Panc1 (cell line): ENCODE results near the gene LCN1. TPM values are rescaled to one million over a fixed set of nuclear protein-coding genes. Genes with fewer than 3 reads are reported as not detected.

Source experiments
- ATAC-seq: fragments of 200-7000 bp; cut with Tn5 transposase; 2 replicates; pipeline ENCODE4 v1.9.1; 2020; ENCODE audit warnings: mild to moderate bottlenecking, moderate library complexity
- BruUV-seq: library from RNA; stranded (reverse); fragments of 400-500 nt; replicated peaks from 2 replicates; lab custom pipeline; 2021; lab: Mats Ljungman, UMichigan
- CTCF ChIA-PET: fragments of 300-600 bp; sonication (Branson Sonifier 250); formaldehyde crosslinking; loops from one replicate; lab custom pipeline; 2022; ENCODE audit warnings: antibody characterized with exemption; lab: Charles Lee
- POLR2A ChIA-PET: fragments of 300-600 bp; sonication (Branson Sonifier 250); formaldehyde crosslinking; loops from one replicate; lab custom pipeline; 2022; ENCODE audit warnings: antibody characterized with exemption; lab: Charles Lee
- DNase-seq: peaks from one replicate; pipeline ENCODE4 v3.0.0-alpha.2; 2010; ENCODE audit warnings: low read depth, low spot score
- H3K27ac ChIP-seq: 2 replicates; pipeline ENCODE4 v1.5.1; 2011; ENCODE audit warnings: mild to moderate bottlenecking, low read length, inconsistent platforms
- H3K27me3 ChIP-seq: fragments of 200-500 bp; sonication (Bioruptor generic); 2 replicates; pipeline ENCODE4 v1.6.0; 2014; ENCODE audit warnings: low read length, inconsistent platforms; ENCODE audit not compliant: control insufficient read depth, insufficient read depth
- H3K36me3 ChIP-seq: fragments of 200-500 bp; sonication (Bioruptor generic); 2 replicates; pipeline ENCODE4 v1.5.1; 2014; ENCODE audit warnings: inconsistent platforms, mild to moderate bottlenecking, low read length, moderate library complexity; ENCODE audit not compliant: control insufficient read depth, insufficient read depth
- H3K4me1 ChIP-seq: 2 replicates; pipeline ENCODE4 v1.5.1; 2011; ENCODE audit warnings: inconsistent platforms, mild to moderate bottlenecking, low read length, moderate library complexity; ENCODE audit not compliant: control insufficient read depth, insufficient read depth
- H3K4me3 ChIP-seq, 2 experiments: 2 replicates each; pipeline ENCODE4 v1.5.1; 2011 to 2012; ENCODE audit warnings: low read depth in 2 of 2, low read length in 2 of 2, mild to moderate bottlenecking in 2 of 2, inconsistent platforms in 1 of 2, moderate library complexity in 1 of 2
- H3K9me3 ChIP-seq: fragments of 200-500 bp; sonication (Bioruptor generic); 2 replicates; pipeline ENCODE4 v1.5.1; 2014; ENCODE audit warnings: low read depth, mild to moderate bottlenecking, inconsistent platforms, low read length, moderate library complexity; ENCODE audit not compliant: control insufficient read depth, insufficient read depth
- POLR2AphosphoS5 ChIP-seq: IDR thresholded peaks from 2 replicates; pipeline ENCODE4 v1.6.1; 2012; ENCODE audit warnings: mild to moderate bottlenecking, low read depth, low read length, moderate library complexity
- SIN3A ChIP-seq: IDR thresholded peaks from 2 replicates; pipeline ENCODE4 v1.6.1; 2012; ENCODE audit warnings: low read depth, mild to moderate bottlenecking, low read length, moderate library complexity, borderline replicate concordance; ENCODE audit not compliant: insufficient read depth
- TCF7L2 ChIP-seq: IDR thresholded peaks from 2 replicates; pipeline ENCODE4 v1.6.1; 2011; ENCODE audit warnings: mild to moderate bottlenecking, low read depth, low read length, inconsistent platforms
- in situ Hi-C: cut with HindIII; loops from 2 replicates; pipeline ENCODE4 v1.10.0; 2016; ENCODE audit warnings: low sequenced_read_pairs, low pct_unique_long_range_greater_than_20kb
- intact Hi-C: fragments of 100-400 bp; cut with micrococcal nuclease; formaldehyde crosslinking; loops from one replicate; pipeline ENCODE4 v1.10.0; 2022; ENCODE audit not compliant: unreplicated experiment
- total RNA-seq: library from RNA; stranded (reverse); gene quantifications from one replicate; pipeline ENCODE4 v1.2.1, GENCODE V29; 2021; ENCODE audit not compliant: unreplicated experiment
- TF ChIP-seq, protein P1 (sequence below): fragments of 450-650 bp; IDR thresholded peaks from 2 replicates; pipeline ENCODE4 v1.5.1; 2017; ENCODE audit warnings: mild to moderate bottlenecking
- TF ChIP-seq, protein P2 (sequence below), 2 experiments: IDR thresholded peaks; 2 replicates each; pipeline ENCODE4 v1.6.1; 2011 to 2012; ENCODE audit warnings: low read depth in 2 of 2, control low read depth in 1 of 2, low read length in 1 of 2, mild to moderate bottlenecking in 1 of 2, moderate library complexity in 1 of 2; ENCODE audit not compliant: insufficient read depth in 1 of 2

The LCN1 gene
- total RNA-seq, 1 experiment from 2014 or later: not detected

DNA sequence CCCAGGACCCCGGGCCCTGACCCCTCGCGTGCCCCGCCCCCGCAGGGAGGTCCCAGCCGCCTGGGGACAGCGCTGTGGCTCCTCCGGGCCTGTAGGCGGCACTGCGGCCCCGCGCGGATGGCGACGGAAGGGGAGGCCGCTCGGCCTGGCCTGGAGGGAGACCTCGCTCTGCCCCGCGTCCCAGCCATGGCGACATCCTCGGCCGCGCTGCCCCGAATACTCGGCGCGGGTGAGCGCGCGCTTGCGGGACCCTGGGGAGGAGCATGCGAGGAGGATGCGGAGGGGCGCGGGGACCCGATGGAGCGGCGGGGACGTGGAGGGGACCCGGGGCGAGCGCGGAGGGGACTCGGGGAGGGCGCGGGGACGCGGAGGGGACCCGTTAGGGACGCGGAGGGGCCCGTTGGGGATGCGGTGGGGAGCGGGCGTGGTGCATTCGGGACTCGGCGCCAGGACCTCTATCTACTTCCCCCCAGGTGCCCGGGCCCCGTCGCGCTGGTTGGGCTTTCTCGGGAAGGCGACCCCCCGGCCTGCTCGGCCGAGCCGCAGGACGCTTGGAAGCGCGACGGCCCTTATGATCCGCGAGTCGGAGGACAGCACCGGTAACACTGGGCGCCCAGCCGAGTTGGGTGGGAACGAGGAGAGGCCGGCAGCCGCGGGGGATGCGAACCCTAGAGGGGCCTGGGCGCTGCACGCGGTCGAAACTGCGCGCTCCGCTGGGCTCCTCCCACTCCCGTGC lies 20.5 kb upstream of the LCN1 start, which contains the start of gene MRPS2:
Gene MRPS2, plus strand, starts transcription at position 158 of the 736 bp plus-strand sequence. Its CDS starts 29 bp downstream, at position 187.
- H3K9me3 ChIP-seq: no peaks in the 10 kb centered on the region
- intact Hi-C loops: no loop called here
- peak within 1 kb of the TSS; percentile 70 to 79 for H3K4me3 ChIP-seq
- BruUV-seq: no TSS peak
- DNase-seq: no peak
- TF ChIP-seq, protein P1, sequence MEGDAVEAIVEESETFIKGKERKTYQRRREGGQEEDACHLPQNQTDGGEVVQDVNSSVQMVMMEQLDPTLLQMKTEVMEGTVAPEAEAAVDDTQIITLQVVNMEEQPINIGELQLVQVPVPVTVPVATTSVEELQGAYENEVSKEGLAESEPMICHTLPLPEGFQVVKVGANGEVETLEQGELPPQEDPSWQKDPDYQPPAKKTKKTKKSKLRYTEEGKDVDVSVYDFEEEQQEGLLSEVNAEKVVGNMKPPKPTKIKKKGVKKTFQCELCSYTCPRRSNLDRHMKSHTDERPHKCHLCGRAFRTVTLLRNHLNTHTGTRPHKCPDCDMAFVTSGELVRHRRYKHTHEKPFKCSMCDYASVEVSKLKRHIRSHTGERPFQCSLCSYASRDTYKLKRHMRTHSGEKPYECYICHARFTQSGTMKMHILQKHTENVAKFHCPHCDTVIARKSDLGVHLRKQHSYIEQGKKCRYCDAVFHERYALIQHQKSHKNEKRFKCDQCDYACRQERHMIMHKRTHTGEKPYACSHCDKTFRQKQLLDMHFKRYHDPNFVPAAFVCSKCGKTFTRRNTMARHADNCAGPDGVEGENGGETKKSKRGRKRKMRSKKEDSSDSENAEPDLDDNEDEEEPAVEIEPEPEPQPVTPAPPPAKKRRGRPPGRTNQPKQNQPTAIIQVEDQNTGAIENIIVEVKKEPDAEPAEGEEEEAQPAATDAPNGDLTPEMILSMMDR: peak; percentile 93
- TF ChIP-seq POLR2AphosphoS5 (peak; percentile 59), TCF7L2 (no peak), SIN3A (peak; percentile 39; the same call in 1 of the 2 replicates)
- peak within 1 kb of the TSS; percentile 72 for H3K27ac ChIP-seq
- peak; percentile 95 for ATAC-seq
- H3K4me1 ChIP-seq: peaks cover 4% of the 10 kb centered on the region
- ChIA-PET CTCF (no interaction called here), POLR2A (no interaction called here)
- peaks cover 4% of the 10 kb centered on the region; the same call in 1 of the 2 replicates for H3K36me3 ChIP-seq
- no peaks in the 10 kb centered on the region for H3K27me3 ChIP-seq
- in situ Hi-C loops: no loop called here

DNA sequence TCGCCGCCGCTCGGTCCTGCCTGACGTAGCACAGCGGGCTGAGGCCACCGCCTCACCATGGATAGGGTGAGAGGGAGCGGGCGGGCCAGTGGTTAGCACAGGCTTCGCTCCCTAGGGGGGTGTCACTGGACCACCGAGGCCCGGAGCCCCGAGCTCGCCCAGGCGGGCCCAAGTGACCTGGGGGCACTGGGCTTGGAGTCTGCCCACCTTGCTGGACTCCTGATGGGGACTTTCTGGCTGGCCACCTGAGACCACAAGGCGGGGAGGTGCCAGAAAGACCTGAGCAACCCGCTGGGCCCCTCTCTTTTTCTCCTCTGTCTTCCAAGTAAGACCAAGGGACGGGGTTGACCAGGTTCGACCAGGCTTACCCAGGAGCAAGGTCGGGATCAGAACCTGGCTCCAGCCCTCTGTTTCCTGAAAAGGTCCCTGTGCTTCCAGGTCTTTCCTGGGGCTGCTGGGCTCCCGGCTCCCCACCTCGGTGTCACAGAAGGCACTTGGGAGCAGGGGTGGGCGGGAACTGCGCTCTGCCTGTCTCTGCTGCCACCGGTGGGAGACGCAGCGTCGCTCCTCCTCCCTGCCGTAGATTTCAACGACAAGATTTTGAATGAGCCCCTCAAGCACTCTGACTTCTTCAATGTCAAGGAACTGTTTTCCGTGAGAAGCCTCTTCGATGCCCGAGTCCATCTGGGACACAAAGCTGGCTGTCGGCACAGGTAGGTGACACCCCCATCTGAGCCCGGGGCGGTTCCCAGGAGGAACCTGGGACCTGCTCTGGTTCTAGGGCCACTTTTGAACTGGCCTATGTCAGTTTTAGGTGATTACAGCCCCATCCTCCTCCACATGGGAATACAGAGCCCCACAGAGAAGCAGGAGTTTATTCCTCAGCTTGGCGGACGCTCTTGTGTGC lies 19.7 kb upstream of the LCN1 start:
- TF ChIP-seq POLR2AphosphoS5 (no peak), TCF7L2 (no peak), SIN3A (no peak)
- TF ChIP-seq, protein P1: no peak
- TF ChIP-seq, protein P2, sequence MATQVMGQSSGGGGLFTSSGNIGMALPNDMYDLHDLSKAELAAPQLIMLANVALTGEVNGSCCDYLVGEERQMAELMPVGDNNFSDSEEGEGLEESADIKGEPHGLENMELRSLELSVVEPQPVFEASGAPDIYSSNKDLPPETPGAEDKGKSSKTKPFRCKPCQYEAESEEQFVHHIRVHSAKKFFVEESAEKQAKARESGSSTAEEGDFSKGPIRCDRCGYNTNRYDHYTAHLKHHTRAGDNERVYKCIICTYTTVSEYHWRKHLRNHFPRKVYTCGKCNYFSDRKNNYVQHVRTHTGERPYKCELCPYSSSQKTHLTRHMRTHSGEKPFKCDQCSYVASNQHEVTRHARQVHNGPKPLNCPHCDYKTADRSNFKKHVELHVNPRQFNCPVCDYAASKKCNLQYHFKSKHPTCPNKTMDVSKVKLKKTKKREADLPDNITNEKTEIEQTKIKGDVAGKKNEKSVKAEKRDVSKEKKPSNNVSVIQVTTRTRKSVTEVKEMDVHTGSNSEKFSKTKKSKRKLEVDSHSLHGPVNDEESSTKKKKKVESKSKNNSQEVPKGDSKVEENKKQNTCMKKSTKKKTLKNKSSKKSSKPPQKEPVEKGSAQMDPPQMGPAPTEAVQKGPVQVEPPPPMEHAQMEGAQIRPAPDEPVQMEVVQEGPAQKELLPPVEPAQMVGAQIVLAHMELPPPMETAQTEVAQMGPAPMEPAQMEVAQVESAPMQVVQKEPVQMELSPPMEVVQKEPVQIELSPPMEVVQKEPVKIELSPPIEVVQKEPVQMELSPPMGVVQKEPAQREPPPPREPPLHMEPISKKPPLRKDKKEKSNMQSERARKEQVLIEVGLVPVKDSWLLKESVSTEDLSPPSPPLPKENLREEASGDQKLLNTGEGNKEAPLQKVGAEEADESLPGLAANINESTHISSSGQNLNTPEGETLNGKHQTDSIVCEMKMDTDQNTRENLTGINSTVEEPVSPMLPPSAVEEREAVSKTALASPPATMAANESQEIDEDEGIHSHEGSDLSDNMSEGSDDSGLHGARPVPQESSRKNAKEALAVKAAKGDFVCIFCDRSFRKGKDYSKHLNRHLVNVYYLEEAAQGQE (IDR thresholded peaks at IDR 0.05; ENCODE audit: insufficient read depth in 1 of 2, low read depth in 2 of 2, low read length in 1 of 2): no peak
- intact Hi-C loops (no loop called here), in situ Hi-C loops (no loop called here)
- CTCF ChIA-PET: interaction anchor here (0.6 kb wide), 1 partner anchor 26 kb away, joined by 7 read pairs; no protein-coding TSS in a partner anchor
- peak overlapping the region; percentile 72 for H3K27ac ChIP-seq
- no peak for DNase-seq
- POLR2A ChIA-PET: no interaction called here
- H3K27me3 ChIP-seq: no peaks in the 10 kb centered on the region
- peaks cover 4% of the 10 kb centered on the region for H3K4me1 ChIP-seq
- no peaks in the 10 kb centered on the region for H3K9me3 ChIP-seq
- no TSS peak for BruUV-seq
- ATAC-seq: no peak
- H3K36me3 ChIP-seq: peaks cover 4% of the 10 kb centered on the region; the same call in 1 of the 2 replicates
- H3K4me3 ChIP-seq: peak overlapping the region; percentile 70 to 79
